ENCODE results near the gene ARMCX2.
A peak's percentile ranks its signal among the peaks of the same experiment; 100 is the strongest.

ARMCX2 gene

DNA sequence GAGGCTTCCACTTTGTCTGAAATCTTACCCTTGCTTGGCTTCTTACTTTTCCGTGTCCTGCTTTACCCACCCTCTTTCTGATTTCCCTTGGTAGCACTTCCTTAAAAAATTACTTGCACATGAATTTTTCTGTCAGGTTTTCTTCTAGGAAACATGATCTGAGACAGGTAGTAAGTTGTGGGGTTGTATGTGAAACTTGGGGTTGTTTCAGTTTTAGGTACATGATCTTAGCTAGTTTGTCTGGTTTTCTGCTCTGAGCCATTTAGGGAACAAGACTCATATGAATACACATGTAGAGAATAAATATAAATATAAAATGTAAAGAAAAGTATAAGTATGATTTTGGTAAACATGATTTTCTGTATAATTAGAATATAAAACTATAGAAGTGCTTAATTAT is 17.4 kb upstream of the ARMCX2 start:
- TF ChIP-seq, protein P1, sequence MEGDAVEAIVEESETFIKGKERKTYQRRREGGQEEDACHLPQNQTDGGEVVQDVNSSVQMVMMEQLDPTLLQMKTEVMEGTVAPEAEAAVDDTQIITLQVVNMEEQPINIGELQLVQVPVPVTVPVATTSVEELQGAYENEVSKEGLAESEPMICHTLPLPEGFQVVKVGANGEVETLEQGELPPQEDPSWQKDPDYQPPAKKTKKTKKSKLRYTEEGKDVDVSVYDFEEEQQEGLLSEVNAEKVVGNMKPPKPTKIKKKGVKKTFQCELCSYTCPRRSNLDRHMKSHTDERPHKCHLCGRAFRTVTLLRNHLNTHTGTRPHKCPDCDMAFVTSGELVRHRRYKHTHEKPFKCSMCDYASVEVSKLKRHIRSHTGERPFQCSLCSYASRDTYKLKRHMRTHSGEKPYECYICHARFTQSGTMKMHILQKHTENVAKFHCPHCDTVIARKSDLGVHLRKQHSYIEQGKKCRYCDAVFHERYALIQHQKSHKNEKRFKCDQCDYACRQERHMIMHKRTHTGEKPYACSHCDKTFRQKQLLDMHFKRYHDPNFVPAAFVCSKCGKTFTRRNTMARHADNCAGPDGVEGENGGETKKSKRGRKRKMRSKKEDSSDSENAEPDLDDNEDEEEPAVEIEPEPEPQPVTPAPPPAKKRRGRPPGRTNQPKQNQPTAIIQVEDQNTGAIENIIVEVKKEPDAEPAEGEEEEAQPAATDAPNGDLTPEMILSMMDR (conservative IDR thresholded peaks at IDR 0.05; ENCODE audit: low read depth, low read length): no peak
- peaks cover 21% of the 10 kb centered on the region for H3K4me1 ChIP-seq (ENCODE audit: low read depth, poor library complexity, severe bottlenecking)
- H3K4me3 ChIP-seq (IDR thresholded peaks at IDR 0.05; ENCODE audit: insufficient read depth, low read depth, low read length): no peak overlapping the region
- H3K9ac ChIP-seq: no peak overlapping the region
- no peak overlapping the region; the same call in 1 of the 2 replicates for H3K27ac ChIP-seq
- no peaks in the 10 kb centered on the region for H4K20me1 ChIP-seq (ENCODE audit: insufficient read depth)
- no peak overlapping the region for H2AFZ ChIP-seq (ENCODE audit: low read depth)
- H3K79me2 ChIP-seq (ENCODE audit: insufficient read depth, low read depth): no peaks in the 10 kb centered on the region
- H3K36me3 ChIP-seq (ENCODE audit: insufficient read depth): no peaks in the 10 kb centered on the region
- no peaks in the 10 kb centered on the region for H3K27me3 ChIP-seq (ENCODE audit: insufficient read depth, low read depth)
- H3K4me2 ChIP-seq: peak overlapping the region; percentile 33; the same call in 1 of the 2 replicates

DNA sequence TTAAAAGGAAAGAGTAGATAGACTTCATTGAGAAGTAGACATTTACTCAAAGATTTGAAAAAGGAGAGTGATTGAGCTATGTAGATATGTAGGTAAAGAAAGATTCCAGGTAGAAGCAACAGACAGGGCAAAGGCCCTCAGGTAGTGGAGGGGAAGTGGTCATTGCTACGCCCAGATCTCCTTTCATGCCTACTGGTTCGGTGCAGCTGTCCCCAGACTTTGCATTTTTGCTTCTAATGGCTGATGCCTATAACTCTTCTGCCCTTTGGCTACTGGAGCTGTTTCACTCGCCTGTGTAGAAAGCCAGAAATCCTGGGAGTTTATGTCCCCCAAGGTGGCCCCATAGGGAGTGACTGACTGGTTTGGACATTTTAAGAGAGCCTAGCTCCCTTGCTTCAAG is 16.9 kb upstream of the ARMCX2 start:
- no peak overlapping the region for H2AFZ ChIP-seq (ENCODE audit: low read depth)
- no peaks in the 10 kb centered on the region for H3K27me3 ChIP-seq (ENCODE audit: insufficient read depth, low read depth)
- H3K4me1 ChIP-seq (ENCODE audit: low read depth, poor library complexity, severe bottlenecking): peaks cover 21% of the 10 kb centered on the region
- H3K9ac ChIP-seq: no peak overlapping the region
- no peaks in the 10 kb centered on the region for H4K20me1 ChIP-seq (ENCODE audit: insufficient read depth)
- H3K36me3 ChIP-seq (ENCODE audit: insufficient read depth): no peaks in the 10 kb centered on the region
- H3K79me2 ChIP-seq (ENCODE audit: insufficient read depth, low read depth): no peaks in the 10 kb centered on the region
- H3K27ac ChIP-seq: no peak overlapping the region; the same call in 1 of the 2 replicates
- H3K4me2 ChIP-seq: peak overlapping the region; percentile 33; the same call in 1 of the 2 replicates
- no peak overlapping the region for H3K4me3 ChIP-seq (IDR thresholded peaks at IDR 0.05; ENCODE audit: insufficient read depth, low read depth, low read length)
- TF ChIP-seq, protein P1 (conservative IDR thresholded peaks at IDR 0.05; ENCODE audit: low read depth, low read length): no peak

DNA sequence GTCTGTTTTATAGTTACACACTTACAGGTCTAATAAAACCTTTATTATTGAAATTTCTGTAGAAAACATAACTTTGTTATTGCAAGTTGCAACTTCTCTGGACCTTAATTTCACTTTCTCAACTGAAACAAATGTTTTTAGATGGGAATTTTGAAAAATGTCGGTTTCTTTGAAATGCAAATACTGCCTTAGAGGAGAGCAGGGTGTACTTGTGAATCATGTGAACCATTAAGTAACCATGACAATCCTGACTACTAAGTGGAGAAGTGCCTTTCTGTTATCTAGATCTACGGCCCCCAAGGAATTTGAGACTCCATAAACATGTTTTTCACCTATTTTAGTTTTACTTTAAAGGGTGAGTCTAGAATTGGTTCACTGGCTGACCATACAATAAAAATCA is 8.5 kb upstream of the ARMCX2 start:
- no peak overlapping the region for H3K27ac ChIP-seq
- no peaks in the 10 kb centered on the region for H3K27me3 ChIP-seq (ENCODE audit: insufficient read depth, low read depth)
- H3K9ac ChIP-seq: no peak overlapping the region
- H3K36me3 ChIP-seq (ENCODE audit: insufficient read depth): no peaks in the 10 kb centered on the region
- no peaks in the 10 kb centered on the region for H3K79me2 ChIP-seq (ENCODE audit: insufficient read depth, low read depth)
- H3K4me2 ChIP-seq: no peak overlapping the region
- H3K4me3 ChIP-seq (IDR thresholded peaks at IDR 0.05; ENCODE audit: insufficient read depth, low read depth, low read length): no peak overlapping the region
- H3K4me1 ChIP-seq (ENCODE audit: low read depth, poor library complexity, severe bottlenecking): no peaks in the 10 kb centered on the region
- TF ChIP-seq, protein P1 (conservative IDR thresholded peaks at IDR 0.05; ENCODE audit: low read depth, low read length): no peak
- H2AFZ ChIP-seq (ENCODE audit: low read depth): no peak overlapping the region
- H4K20me1 ChIP-seq (ENCODE audit: insufficient read depth): no peaks in the 10 kb centered on the region

DNA sequence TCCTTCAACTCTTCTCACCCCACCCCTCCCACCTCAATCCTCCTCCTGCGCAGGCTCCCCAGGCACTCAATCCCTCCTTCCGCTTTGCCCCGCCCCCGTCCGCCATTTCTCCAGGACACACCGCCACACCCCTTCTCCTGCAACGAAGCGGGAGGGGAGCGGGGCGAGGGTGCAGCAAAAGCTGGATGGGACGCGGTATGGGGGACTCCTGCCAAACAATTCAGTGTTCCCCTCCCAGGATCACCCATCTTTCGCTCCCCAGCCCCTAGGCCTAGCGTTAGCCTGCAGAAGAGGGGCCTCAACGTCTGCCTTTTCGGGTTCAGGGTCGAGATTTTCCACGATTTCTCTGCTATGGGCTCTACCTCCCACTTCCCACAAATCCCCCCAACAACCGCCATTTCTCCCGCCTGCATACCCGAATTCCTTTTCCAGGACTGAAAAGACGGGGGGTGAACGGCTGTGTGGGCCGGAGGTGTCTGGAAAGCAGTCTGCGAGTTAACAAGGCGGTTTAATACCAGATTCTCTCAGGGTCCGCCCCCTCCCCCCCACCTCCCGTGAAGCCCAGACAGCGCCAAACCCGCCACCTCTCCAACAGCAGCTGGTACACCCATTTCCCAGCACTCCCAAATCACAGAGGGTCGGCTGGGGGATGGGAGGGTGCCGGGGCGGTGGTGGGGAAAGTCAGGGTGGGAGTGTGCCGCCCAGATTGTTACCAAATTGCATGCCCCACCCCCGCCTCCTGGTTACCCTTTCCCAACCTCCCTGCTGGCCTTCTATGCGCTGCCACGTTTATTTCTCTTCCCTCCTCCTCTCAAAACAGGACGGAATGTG is 774 bp downstream of the ARMCX2 start:
- H3K4me3 ChIP-seq (IDR thresholded peaks at IDR 0.05; ENCODE audit: insufficient read depth, low read depth, low read length): no peak overlapping the region
- H3K79me2 ChIP-seq (ENCODE audit: insufficient read depth, low read depth): no peaks in the 10 kb centered on the region
- peak overlapping the region; percentile 87 for H2AFZ ChIP-seq (ENCODE audit: low read depth)
- H4K20me1 ChIP-seq (ENCODE audit: insufficient read depth): no peaks in the 10 kb centered on the region
- H3K4me1 ChIP-seq (ENCODE audit: low read depth, poor library complexity, severe bottlenecking): peaks cover 4% of the 10 kb centered on the region
- peak overlapping the region; percentile 50; the same call in 1 of the 2 replicates for H3K9ac ChIP-seq
- TF ChIP-seq, protein P1 (conservative IDR thresholded peaks at IDR 0.05; ENCODE audit: low read depth, low read length): no peak
- no peaks in the 10 kb centered on the region for H3K36me3 ChIP-seq (ENCODE audit: insufficient read depth)
- H3K4me2 ChIP-seq: peak overlapping the region; percentile 60
- H3K27me3 ChIP-seq (ENCODE audit: insufficient read depth, low read depth): no peaks in the 10 kb centered on the region
- no peak overlapping the region for H3K27ac ChIP-seq

All from KMS-11 (cell line).